HG02938 (cell line): ENCODE data around the gene ELMO1.

Source experiments
- ATAC-seq: cut with Tn5 transposase; IDR thresholded peaks from one replicate; pipeline ENCODE4 v1.9.1; 2021; ENCODE audit warnings: mild to moderate bottlenecking, moderate library complexity; ENCODE audit not compliant: unreplicated experiment

The ELMO1 gene

DNA sequence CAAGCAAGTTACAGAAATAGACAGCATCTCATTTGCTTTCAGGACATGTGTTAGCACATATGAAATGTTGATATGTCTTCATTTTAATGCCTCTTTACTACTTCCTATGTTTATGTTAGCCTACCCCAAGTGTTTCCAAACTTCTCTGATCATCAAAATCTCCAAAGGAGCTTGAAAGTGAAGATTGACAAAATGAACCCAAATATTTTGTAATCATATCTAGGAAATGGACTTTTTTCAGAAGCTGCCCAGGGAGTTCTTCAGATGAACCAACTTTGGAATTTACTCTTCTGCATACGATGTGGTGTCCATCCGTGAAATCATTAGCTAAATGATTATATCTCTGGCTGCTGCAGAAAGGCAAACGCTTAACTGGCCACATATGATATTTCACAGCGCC lies 623.2 kb downstream of the ELMO1 start:
- ATAC-seq: no peak

DNA sequence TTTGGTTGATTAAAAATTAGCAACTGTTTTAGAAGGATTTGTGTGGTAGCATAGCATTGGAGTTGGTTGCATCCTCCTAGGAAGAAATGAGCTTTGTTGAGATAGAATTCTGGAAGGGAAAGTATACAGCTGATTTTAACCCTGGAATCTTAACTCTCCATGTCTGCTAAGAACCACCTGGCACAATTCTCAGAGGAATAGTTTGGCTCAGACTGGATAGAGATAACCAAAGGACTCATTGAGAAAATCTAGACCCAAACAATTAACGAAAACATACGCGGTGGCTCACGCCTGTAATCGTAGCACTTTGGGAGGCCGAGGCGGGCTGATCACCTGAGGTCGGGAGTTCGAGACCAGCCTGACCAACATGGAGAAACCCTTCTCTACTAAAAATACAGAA lies 625.3 kb downstream of the ELMO1 start:
- ATAC-seq: no peak

DNA sequence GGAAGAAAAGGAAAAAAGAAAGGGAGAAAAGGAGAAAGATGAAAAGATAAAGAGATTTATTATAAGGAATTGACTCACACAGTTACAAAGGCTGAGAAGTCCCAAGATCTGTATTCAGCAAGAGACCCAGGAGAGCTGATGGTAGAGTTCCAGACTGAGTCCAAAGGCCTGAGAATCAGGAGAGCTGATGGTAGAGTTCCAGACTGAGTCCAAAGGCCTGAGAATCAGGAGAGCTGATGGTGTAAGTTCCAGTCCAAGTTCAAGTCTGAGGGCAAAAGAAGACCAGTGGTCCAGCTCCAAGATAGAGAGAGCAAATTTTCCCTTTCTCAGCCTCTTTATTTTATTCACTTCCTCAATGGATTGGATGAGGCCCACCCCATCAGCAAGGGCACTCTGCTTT lies 627.0 kb downstream of the ELMO1 start:
- ATAC-seq: no peak

DNA sequence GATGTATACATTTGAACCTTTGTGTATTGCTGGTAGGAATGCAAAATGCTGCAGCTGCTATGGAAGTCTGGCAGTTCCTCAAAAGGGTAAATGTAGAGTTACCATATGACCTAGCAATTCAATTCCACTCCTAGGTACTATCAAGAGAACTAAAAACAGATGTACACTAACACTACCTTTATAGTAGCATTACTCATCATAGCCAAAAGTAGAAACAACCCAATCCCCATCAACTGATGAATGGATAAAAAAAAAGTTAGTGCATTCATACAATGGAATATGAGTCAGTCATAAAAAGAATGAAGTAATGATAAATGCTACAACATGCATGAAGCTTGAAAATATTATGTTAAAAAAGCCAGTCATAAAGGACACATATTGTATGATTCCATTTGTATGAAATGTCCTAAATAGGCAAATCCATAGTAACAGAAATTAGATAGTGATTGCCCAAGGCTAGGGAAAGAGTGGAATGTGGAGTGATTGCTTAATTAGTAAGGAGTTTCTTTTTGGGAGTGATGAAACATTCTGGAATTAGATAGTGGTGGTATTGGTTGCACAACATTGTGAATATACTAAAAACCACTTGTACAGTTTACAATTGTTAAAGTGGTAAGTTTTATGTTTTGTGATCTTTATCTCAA lies 628.0 kb downstream of the ELMO1 start:
- no peak for ATAC-seq

DNA sequence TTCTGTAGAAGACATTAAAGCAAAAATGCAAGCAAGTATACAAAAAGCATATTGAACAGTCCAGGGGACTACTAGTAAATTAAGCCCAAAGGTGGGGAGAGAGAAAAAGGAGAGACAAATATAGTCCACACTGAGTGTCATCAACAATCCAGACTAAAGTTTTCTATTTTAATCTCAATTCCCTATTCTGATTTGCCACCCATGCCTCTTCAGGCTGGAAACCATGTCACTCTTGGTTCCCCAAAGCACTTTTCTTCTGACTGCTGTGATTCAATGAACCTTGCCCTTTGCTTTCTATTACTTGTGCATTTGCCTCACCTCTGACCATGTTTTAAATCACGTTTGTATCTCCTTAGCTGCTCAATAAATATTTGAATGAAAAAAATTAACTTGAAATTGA lies 629.0 kb downstream of the ELMO1 start:
- ATAC-seq: no peak

DNA sequence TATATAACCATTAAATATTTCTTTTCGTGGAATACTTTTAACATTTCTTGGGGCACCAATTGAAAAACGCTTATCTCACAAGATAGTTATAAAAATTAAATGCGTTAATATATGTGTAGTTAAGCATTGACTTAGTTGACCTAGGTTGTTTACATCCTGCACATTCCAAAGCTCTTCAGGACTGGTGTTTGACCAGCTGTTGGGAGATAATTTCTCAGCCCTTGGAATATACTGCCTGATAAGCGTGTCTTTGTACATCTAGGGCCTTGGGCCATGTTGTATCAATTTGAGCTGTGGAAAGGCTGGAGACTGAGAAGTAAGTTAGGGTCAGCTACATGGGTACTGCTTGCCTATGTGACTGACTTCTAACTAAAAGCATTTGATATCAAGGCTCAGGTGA lies 634.4 kb downstream of the ELMO1 start:
- ATAC-seq: no peak

DNA sequence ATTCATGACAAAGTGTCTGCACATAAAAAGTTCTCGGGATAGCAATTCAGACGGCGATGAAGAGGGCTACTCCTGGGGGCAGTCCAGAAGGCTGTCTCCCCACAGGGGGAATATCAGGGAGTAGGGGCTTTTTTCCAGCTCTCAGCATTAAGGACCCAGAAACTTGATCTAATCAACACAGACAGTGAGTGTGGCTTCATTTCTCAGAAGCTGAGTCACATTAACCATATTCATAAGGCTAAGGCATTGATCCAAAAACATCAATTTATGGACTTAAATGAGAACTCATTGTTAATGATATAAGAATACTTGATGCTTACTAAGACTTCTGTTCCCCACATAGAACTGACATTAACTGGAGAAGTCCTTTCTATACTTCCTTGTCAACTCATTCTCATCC lies 636.9 kb downstream of the ELMO1 start:
- no peak for ATAC-seq

DNA sequence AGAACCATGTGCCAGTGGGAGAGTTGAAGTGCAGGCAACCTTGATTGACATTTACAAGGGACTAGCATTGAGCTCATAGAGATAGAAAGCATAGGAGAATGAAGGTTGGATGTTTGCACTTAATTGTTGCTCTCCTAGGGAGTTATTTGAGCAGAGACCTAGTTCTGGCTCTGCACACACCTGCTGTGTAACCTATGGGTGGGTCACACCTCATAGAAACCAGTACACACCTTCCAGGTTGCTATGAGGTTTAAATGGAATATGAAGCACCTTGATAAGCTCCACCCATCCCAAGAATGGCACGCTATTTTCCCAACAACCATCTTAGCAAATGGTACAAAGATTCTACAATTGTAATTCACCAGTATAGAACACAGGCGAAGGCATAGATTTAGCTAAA lies 638.2 kb downstream of the ELMO1 start:
- ATAC-seq: no peak

DNA sequence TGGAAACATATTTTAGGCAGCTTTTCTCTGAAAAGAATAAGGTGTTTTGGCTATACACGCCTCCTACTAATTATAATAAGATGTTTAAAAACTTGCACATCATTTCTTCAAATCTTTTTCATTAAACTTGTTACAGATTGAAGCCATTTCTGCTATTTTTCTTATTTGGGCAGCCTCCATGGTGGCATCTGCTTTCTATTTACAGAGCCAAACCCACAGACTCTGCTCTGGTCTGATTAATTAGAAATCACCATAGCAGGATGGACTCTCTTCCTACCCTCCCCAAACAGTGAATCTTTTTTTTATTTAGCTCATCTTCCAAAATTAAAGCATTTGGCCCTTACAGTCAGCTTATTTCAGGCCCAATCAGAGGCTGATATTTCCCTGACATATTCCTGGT lies 638.6 kb downstream of the ELMO1 start:
- no peak for ATAC-seq

DNA sequence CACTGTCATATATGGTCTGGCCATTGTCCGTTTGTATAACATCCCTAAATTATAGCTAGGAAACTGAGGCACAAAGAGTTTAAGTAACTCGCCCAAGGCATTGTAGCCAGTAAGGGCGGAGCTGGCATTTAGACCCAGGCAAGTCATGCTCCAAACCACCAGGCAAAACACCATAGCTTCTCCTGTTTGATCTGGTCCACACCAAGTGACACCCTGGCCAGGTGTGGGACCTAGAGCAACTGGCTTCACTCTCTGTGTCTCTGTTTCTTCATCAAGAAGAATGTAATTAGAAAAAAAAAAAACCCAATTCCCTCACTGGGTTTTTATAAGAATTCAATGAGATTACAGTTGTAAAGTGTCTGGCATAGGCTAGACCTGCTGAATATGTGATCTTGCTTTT lies 639.2 kb downstream of the ELMO1 start:
- no peak for ATAC-seq

DNA sequence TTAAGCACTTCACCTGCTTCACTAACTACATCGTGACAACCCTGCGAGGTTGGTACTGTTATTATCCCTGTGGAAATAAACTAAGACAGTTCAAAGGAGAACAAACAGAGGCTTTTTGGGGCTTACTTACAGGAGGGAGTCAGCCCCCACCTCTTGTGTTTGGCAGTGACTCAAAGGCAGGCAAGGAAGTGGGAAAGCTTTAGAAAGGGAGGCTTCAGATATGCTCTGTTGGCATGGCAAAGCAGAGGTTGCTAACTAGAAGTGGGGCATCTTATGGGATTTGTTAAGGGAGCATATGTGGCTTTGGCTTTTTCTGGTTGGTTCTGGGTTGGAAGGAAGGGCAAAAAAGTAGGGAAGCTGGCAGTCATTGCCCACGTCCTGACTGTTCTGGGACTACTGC lies 639.6 kb downstream of the ELMO1 start:
- ATAC-seq: no peak

DNA sequence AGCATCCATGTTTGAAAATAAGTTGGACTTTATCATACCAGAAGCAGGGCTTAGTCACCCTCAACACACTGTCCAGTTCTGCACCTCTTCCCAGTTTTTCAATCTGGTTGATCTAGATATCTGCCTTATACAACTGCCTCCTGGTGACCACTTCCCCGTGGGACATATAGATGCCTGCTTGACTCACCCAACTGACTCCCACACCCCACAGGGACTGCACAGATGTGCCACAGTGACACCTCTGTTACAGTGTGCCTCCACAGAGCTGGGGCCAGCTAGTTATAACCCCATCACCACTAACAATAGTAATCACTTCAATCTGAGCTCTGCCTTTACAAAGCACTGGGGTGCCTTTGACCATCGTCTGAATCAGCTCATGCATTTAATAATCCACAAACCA lies 641.8 kb downstream of the ELMO1 start:
- no peak for ATAC-seq
